ENCODE results near the gene TOMM6.
A peak's percentile ranks its signal among the peaks of the same experiment; 100 is the strongest.

TOMM6 gene
- total RNA-seq: 0 reads per million in 2 donors

GRCh38 chr6:41787219-41787917, at the start of gene TOMM6:
TSS of gene TOMM6 (plus strand) at chr6:41787694. CDS start at chr6:41787698, 4 bp downstream.
- peak; percentile 93 for DNase-seq

GRCh38 chr6:41739041-41739440, 48.5 kb upstream of the TOMM6 start:
- no peak for DNase-seq

- DNase-seq: no peak
Observed at GRCh38 chr6:41740366-41741162, 46.9 kb upstream of the TOMM6 start.

- no peak for DNase-seq
Observed at GRCh38 chr6:41741625-41742490, 45.6 kb upstream of the TOMM6 start.

DNA sequence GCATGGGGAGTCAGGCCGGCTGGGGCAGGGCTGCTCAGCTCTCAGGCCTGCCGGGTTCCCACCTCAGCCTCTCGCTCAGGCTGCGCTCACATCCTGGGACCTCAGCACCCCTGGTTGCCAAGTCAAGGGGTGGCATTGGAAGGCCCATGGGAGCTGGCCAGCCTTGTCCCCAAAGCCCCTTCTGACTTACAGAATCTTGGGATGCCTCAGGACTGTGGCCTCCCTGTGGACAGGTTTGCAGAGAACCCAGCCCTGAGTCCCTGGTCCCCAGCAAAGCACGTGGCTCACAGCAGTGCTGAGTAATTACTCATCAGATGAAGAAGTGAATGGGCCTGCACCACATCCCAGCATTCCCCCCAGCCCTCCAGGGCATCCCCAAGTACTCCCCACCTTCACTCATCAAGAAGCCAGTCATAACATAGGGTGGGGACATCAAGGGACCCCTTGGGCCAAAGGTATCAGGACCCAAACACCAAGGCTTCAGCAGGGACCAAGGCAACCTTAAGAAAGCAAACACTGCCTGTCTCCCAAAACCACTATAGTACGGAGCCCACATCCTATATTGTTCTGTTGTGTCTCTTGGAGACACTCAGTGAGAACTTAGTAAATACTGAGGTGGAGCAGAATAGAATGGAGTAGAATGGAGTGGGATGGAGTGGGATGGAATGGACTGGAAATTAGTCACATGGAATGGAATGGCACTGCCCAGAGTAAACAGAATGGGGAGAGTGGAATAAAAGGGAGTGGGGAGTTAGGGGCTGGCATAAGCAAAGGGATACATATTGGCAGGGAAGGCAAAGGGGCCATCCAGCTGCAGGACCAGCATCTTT, 43.9 kb upstream of the TOMM6 start:
- DNase-seq: no peak

GRCh38 chr6:41744236-41744787, 43.2 kb upstream of the TOMM6 start:
- DNase-seq: no peak

DNA sequence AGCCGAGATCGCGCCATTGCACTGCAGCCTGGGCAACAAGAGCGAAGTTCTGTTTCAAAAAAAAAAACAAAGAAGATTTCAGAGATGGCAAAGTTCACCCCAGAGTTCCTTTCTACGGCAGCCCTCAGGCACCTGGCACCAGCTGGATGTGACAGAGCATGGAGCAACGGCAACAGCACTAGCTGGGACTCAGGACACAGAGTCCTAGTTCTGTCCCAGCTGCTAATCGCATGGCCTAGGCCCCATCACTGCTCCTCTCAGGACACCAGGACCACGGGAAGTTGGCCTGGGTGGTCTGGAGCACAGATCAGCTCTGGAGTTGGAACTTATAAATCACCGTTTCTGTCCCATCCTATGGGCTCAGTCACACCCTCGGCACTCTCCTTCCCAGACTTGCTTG, 41.4 kb upstream of the TOMM6 start:
- DNase-seq: no peak

GRCh38 chr6:41747256-41748101, 40.0 kb upstream of the TOMM6 start, which contains the start of gene PGC:
TSS of gene PGC (minus strand) at chr6:41747397. CDS start at chr6:41747334, 63 bp downstream.
- DNase-seq: no peak

- no peak for DNase-seq
Observed at GRCh38 chr6:41748102-41748477, 39.4 kb upstream of the TOMM6 start.

DNA sequence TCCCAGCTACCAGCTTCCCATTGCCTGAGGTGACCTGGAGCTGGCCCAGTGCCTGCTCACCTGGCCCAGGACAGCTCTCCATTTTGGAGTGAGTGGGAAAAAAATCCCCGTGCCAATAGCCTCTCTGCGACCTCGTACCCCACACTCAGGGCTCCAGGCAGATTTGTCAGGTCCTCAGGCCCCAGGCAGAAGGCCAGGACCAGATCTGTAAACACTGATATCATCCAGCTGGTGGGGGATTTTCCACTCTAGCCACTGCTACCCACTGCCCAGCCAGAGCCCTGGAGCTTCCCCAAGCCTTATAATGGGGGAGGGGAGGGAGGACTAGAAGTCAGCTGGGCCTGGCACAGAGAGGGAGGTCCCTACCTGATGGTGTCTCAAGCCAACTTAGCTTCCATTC, 39.0 kb upstream of the TOMM6 start:
- no peak for DNase-seq

GRCh38 chr6:41750374-41750773, 37.1 kb upstream of the TOMM6 start:
- DNase-seq: no peak

DNA sequence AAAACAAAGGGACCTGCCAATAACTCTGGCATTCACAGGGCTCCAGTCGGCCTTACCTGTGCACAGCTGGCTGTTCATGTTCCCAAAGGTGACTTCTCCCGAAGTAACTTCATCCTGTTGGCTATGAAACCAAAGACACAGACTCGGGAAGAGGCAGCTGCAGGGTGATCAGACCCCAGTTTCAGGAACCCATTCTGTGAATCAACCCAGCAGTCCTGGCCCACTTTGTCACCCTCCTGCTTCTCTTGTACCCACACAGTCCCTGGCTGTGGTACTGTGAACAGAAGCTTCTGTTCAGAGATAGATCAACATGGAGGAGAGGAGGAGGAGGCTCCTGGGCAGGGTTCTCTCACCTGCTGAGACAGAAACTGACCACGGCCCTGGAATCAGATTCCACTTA, 31.6 kb upstream of the TOMM6 start:
- no peak for DNase-seq

GRCh38 chr6:41756354-41756753, 31.1 kb upstream of the TOMM6 start:
- no peak for DNase-seq

- DNase-seq: no peak
Observed at GRCh38 chr6:41757271-41757670, 30.2 kb upstream of the TOMM6 start.

GRCh38 chr6:41757931-41758640, 29.4 kb upstream of the TOMM6 start:
- DNase-seq: no peak

GRCh38 chr6:41758641-41759035, 28.9 kb upstream of the TOMM6 start:
- no peak for DNase-seq

DNA sequence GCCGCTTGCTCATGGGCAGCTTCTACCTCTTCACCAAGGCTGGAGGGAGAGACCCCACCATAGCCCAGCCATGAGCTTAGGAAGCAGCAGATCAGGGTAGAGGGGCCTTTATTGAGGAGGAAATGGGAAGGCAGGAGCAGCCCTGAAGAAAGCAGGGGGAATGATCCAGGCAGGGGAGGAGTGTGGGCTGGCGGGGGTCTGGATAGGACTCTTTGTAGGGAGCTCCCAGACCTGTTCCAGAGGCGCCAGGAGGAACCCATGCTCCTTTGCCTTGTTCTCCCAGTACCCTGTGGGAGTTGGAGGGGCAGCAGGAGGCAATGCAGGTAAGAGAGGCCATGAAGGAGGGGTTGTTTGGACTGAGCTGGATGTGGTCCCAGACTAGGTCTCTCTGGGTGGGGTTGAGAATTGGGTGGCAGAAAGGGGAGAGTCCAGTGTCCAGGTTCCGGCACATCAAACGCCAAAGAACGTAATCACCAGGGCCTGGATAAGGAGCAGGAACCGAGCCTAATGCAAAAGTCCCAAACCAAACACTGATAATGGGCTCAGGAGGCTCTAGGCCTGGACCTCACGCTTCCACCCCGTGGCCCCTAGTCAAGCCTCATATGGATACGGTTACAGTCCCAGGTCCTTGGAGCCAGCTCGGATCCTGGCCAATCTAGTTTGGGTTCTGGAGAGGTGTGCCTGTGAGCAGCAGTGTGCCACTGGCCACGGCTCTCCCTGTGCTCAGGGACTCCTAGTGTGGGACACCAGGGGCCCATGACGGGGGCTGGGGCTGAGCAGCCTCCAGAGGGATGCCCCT, 28.2 kb upstream of the TOMM6 start:
- no peak for DNase-seq

GRCh38 chr6:41759905-41760579, 27.5 kb upstream of the TOMM6 start:
- no peak for DNase-seq

DNA sequence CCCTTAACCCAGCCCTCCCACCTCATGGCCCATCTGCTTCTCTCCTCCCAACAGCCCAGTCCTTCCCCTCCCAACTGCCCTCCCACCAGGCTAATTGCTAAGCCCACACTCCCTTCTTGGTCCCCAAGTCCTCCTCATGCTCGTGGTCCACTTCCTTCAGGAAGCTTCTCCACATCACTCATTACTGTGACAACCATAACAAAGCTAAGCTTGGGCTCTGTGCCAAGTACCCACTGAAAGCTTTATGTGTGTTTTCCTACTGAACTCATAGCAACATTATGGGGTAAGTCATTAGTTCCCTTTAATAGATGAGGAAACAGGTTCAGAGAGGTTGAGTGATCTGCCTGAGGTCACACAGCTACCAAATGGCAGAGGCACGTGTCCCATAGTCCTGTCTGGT, 24.0 kb upstream of the TOMM6 start:
- no peak for DNase-seq

Data from T-helper 9 cell (primary cell).